GM19239 (cell line): Measurements from ENCODE around the gene H2AZ2.
"Not testable (repeated sequence)": the region's sequence is repeated elsewhere in the genome, so short reads cannot be mapped to it uniquely, and the experiment has no call there.

Experiments used
- DNase-seq: peaks from one replicate; pipeline ENCODE4 v3.0.0; 2011; ENCODE audit warnings: low spot score; ENCODE audit not compliant: insufficient read length
- FAIRE-seq: peaks from 2 replicates; lab custom pipeline; 2011; peaks lifted over from hg19 to GRCh38; lab: Jason Lieb, UNC

Gene H2AZ2

DNA sequence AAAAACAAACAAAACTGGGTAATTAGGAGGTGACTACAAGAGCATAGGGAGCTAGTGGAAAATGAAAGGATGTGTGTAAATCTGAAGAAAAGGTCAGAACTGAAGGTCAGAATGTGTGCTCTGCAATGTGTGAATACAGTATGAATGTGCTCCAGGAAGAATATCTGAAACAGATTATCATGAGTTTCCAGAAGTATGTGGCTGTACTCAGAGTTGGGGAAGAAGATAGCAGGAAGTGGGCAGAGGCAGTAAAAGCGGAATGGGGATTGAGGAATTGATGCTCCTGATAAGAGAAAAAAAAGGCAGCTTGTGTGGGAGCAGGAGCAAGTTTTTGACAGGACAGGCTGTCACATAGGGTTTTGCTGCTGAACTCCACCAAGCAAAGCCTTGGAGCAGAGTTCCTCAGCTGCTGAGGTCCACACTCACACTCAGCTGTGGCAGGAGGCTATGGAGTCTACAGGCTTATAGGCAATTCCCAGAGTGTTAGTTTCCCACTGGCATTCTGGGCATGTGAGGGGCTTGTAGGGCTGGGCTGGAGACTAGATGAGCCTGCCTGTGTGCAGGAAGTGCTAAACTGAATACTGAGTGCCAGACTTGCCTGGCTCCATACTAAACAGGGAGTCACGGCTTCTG is 22.9 kb downstream of the H2AZ2 start:
- no peak for FAIRE-seq

DNA sequence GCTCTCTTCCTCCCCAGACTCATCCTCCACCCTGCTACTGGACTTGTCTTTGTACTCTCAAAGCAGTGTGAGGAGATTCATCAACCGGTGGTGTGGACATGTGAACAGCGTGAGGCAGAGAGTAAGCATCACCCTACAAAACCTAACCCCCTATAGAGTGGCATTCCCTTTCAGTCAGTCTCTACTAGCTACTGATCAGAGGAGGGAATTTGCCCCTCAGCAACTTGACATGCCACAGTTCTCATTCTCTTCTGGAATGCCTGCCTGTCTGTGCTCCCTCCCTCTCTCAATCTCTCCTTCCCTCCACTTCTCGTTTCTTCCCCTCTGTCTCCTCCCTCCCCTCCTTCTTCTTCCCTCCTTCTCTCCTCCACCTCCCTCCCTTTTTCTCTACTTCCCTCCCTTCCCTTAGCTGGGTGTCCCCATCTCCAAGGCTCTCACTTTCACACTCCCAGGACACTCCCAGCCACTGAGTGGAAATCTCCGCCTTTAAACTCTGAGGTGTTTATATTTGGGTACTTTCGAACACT is 24.6 kb downstream of the H2AZ2 start:
- DNase-seq = no peak
- no peak for FAIRE-seq

More for the DNA sequence above, 22.9 kb downstream of the H2AZ2 start:
- DNase-seq = no peak

DNA sequence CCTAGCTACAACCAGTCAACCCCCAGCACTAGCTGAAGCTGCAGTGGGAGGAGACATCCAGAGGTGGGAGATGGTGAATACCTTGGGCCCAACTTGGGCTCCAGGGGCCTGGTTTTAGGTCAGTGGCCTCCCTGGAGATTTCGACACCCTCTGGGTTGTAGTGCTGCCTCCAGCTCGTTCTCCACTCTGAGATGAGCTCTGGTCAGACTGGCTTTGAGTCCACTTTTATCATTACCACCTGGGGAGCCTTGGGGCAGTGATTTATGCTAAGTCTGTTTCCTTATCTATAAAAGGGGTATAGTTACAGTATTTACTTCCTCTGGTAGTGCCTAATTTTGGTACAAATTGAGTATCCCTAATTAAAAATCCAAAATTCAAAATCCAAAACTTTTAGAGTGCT is 28.6 kb downstream of the H2AZ2 start:
- FAIRE-seq = no peak
- DNase-seq = no peak

DNA sequence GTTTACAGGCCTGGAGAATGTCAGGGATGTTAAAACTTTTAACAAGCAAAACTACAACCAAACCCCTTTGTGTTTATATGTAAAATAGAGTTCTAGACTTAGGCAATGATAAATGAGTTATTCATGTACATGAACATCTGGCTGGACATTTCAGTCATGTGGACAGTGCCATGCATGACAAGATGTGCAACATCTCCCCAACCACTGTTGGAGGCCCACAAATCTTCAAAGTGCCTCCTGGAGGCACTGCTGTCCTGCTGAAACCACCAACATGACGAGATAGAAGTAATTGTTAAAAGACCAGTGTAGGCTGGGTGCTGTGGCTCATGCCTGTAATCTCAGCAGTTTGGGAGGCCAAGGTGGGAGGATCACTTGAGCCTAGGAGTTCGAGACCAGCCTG is 33.0 kb downstream of the H2AZ2 start:
- no peak for FAIRE-seq
- DNase-seq = no peak

DNA sequence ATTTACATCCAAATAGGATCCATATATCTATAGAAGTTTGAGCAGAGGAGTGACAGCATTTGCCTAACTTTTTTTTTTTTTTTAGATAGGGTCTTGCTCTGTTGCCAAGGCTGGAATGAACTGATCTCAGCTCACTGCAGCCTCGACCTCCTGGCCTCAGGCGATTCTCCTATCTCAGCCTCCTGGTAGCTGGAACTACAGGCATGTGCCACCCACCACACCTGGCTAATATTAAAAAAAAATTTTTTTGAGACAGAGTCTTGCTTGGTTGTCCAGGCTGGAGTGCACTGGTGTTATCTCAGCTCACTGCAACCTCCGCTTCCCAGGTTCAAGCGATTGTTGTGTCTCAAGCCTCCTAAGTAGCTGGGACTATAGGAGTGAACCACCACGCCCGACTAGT is 36.3 kb downstream of the H2AZ2 start:
- DNase-seq (no peak), FAIRE-seq (no peak)

DNA sequence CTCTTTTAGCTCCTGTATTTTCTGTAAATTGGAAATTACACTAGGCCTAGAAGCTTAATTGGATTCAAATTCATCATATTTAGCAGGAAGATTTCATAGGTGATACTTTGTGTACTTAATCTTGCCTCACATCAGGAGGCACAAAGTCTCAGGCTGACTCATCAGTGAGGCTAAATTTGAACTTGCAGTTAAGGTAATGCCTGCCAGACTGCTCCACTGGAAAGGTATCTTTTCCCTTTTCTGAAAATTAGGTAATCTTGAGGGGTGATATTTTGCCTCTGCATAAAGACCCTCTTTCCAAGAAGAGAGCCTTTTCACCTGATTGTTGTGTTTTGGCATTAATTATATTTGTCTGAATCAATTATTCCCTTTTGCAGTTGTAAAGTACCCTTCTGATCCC is 36.8 kb downstream of the H2AZ2 start:
- FAIRE-seq (no peak), DNase-seq (no peak)

DNA sequence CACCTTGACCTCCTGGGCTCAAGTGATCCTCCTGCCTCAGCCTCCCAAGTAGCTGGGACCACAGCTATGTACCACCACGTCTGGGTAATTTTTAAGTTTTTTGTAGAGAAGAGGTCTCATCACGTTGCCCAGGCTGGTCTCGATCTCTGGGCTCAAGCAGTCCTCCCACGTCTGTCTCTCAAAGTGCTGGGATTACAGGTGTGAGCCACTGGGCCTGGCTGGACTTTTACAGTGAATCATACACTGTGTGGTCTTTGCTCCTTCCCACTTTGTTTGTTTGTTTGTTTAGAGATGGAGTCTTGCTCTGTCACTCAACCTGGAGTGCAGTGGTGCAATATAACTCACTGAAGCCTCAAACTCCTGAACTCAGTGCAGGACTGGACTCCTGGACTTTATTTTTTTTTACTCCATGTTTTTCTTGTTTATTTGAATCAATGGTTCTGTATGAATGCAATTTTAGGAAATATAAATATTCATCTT is 38.9 kb downstream of the H2AZ2 start:
- FAIRE-seq (no peak), DNase-seq (no peak)

DNA sequence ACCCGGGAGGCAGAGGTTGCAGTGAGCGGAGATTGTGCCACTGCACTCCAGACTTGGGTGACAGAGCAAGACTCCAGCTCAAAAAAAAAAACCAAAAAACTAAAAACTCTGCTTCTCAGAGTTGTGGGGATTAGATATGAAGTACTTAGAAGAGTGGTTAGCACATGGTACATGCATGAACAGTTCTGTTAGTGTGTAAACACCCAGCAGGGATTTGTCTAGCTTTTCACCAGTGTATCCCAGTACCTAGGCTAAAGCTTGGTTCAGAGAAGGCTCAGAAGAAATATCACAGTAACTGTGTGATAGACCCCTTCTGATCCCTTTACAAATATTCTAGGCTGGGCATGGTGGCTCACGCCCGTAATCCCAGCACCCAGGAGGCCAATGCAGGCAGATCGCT is 41.9 kb downstream of the H2AZ2 start:
- DNase-seq = no peak
- no peak for FAIRE-seq

DNA sequence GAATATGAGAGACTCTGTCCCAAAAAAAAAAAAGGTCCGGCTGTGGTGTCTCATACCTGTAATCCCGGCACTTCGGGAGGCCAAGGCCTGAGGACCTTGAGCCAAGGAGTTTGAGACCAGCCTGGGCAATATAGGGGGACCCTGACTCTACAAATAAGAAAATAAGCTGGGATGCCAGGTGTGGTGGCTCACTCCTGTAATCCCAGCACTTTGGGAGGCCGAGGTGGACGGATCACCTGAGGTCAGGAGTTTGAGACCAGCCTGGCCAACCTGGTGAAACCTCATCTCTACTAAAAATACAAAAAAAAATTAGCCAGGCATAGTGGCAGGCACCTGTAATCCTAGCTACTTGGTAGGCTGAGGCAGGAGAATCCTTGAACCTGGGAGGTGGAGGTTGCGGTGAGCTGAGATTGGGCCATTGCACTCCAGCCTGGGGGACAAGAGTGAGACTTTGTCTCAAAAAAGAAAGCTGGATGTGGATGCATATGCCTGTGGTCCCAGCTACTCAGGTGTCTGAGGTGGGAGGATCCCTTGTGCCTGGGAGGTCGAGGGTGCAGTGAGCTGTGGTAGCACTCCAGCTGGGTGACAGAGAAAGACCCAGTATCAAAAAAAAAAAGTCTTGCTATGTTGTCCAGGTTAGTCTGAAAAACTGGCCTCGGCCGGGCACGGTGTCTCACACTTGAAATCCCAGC is 43.9 kb downstream of the H2AZ2 start:
- FAIRE-seq, DNase-seq: not testable (repeated sequence)

DNA sequence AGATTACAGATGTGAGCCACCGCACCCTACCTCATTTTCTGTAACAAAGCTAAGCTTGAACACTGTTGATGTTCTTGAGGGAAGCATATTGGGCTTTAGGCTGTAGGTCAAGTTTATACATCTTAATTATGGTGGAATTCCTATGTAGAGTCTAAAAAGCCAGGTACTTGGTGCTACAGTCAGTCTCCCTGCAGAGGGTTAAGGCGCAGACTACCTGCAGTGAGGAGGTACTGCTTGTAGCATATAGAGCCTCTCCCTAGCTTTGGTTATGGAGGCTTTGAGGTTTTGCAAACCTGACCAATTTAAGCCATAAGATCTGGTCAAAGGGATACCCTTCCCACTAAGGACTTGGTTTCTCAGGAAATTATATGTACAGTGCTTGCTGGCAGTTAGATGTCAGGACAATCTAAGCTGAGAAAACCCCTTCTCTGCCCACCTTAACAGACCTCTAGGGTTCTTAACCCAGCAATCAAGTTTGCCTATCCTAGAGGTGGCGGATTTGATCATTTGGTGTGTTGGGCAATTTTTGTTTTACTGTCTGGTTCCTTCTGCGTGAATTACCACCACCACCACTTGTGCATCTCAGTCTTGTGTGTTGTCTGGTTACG is 45.4 kb downstream of the H2AZ2 start:
- peak; percentile 21 for FAIRE-seq

DNA sequence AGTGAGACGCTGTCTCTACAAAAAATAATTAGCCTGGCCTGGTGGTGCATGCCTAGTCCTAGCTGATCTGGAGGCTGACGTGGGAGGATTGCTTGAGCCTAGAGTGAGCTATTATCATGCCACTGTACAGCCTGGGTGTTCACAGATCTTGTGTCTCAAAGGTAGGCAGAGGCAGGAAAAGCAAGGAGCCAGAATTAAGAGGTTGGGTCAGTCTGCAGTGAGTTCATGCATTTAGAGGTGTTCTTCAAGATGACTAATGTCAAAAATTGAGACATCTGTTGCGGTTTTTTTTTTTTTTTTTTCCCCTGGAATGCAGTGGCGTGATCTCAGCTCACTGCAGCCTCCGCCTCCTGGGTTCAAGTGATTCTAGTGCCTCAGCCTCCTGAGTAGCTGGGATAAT is 46.0 kb downstream of the H2AZ2 start:
- FAIRE-seq = no peak
- no peak for DNase-seq

More for the DNA sequence above, 45.4 kb downstream of the H2AZ2 start:
- no peak for DNase-seq

DNA sequence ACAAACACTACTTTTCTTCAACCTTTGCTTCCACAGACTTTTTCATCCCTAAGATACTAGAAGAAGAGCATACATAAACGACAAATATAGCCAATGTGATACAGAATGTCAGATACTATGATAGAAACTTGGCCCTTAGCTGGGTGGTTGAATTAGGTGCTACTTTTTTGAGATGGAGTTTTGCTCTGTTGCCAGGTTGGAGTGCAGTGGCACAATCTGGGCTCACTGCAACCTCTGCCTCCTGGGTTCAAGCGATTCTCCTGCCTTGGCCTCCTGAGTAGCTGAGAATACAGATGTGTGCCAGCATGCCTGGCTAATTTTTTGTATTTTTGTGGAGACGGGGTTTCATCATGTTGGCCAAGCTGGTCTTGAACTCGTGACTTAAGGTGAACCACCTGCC is 47.9 kb downstream of the H2AZ2 start:
- DNase-seq = no peak
- FAIRE-seq = no peak

DNA sequence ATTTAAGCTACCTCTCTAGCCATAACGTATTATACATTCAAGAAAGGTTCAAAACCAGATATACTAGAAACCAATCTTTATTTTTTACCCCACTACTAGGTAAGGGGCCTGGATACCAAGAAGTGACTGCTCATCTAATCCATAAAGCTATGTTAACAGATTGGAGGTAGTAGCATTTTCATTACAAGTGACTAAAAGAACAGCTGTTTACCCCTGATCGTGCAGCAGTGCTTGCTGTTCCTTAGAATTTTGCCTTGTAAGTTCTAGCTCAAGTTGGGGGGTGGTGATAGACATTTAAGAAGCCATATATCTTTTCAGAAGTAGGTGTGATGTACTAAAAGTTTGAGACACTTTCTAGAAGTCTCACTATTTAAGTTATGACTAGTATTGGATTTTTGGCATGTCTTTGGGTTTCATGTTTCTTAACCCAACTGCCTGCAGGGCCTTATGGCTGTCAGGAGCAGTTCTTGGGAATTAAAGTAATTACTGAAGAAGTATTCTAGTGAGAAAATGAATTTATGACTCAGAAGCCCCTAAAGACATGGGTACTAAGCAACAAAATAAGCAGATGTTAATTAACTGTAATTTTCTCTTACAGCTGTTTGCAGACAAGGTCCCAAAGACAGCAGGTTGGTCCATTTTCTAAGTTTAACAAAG is 49.1 kb downstream of the H2AZ2 start:
- DNase-seq = no peak
- no peak for FAIRE-seq

DNA sequence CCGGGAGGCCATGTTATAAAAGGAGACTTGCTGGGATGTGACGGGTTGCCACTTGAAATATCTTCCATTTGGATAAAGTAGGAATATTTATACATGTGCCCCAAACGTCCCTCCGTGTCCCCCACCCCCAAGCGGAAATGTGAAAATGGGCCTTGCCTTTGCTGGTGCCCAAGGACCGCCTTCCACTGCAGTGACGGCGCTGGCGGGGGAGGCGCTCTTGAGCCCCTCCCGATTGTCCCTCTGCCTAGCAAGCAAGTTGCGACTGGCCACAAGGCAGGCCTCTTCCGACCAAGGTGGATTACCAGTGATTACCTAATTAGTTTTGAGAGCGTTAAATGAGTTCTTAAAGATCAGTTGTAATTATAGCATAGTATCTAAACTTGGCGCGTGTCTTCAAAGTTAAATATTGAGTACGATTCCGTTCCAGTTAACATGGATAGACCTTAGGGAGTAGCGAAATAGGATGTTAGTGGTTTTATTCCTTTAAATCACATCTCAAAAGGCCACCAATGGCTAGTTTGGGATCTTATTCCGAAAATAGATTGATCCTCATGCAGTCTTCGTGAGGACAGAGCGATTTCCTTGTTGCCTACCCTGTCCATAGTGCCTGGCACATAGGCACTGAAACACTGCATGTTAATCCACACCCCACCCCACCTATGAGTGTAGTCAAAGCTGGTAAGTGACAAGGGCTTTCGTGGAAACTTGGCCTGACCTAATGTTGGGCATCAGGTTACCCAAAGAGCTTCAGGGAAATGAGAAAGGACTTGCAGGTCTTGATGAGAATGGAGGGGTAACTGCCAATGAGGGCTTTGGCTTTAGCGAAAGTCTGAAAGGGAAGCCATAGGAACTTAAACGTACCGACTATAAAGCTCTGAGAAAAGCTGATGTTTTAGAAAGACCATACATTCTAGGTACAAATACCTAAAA is 50.3 kb downstream of the H2AZ2 start:
- FAIRE-seq = peak; percentile 57
- DNase-seq = peak; percentile 59

DNA sequence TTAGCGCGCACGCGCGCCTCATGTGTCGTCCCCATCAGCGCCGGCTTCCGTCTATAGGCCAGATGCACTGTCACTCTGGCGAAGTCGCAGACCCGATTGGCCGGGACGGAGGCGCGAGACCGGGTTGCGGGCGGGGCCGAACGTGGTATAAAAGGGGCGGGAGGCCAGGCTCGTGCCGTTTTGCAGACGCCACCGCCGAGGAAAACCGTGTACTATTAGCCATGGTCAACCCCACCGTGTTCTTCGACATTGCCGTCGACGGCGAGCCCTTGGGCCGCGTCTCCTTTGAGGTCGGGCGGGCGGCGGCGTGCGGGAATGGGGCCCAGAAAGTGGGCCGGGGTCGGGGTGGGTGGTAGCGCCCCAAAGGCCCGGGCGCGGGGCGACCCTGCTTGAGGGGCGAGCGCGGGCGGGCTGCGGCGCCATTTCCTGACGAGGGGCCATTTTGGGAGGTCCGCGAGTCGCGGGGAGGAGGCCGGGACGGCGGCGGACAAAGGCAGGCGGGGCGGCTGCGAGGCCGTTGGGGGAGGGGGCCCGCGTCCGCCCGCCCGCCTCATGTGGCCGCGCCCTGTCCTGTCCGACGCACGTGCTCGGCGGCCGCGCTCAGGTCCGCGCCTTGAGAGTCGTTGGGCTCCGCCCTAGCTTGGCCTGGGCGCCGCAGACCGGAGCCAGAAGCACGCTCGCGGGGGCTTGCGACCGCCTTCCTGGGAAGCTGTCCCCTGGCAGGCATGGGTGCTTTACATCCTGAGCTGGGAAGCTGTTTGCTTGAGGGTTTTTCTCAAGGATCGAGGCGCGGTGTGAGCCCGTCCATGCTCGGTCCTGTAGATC is 51.2 kb downstream of the H2AZ2 start, which contains the start of gene PPIA:
Gene PPIA, plus strand, starts transcription at position 178 of the 825 bp plus-strand sequence. Its CDS starts 44 bp downstream, at position 222.
- FAIRE-seq = peak; percentile 85

DNA sequence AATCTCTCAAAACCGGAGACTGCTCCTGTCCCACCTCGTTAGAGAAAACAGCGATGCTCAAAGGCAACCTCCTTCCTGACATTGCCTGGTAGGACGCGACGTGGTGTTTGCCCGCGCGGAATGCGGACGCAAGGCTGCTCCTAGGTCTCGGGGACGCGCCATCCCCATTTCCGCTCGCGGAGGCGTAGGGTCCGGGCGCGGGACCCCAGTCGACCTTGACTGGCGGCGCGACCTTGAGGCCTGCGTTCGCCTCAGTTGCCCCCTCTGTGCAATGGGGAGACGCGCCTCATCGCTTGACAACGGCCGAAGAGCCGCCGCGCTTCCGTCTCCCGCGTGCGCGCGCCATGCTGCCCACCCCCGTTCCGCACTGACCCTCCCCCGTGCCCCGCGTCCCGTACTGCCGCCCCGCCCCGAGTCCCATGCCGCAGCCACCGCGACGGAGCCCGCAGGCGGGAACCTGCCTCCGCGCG is 51.8 kb downstream of the H2AZ2 start:
- peak; percentile 41 for DNase-seq
- FAIRE-seq = no peak

More for the DNA sequence above, 51.2 kb downstream of the H2AZ2 start, which contains the start of gene PPIA:
- peak; percentile 96 for DNase-seq

DNA sequence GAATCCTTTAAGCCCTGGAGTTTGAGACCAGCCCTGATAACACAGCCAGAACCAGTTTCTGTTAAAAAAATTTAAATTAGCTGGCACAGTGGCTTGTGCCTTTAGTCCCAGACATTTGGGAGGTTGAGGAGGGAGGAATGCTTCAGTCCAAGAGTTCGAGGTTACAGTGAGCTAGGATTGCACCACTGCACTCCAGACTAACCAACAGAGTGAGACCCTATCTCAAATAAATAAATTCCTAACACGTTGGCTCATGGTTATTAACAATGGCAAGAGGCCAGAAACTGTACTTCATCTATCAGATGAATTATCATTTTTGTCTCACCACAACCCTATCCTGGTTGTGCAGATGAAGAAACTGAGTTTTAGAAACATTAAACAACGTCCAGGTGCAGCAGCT is 53.6 kb downstream of the H2AZ2 start:
- FAIRE-seq (no peak), DNase-seq (no peak)

DNA sequence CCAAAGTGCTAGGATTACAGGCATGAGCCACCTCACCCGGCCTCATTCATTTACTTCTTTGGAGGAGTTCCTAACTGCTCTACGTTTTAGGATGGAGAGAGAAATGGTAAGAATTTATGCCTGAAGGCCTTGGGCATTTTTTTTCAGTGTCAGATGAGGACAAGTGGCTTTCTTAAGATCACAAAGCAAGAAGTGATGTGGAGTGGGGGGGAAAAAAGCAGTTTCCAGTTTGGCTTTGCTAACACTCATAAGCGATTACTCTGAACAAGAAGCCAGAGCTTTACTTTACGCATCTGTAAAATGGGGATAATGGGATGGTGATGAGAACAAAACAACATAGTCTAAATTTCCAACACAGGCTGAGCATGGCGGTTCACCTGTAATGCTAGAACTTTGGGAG is 54.0 kb downstream of the H2AZ2 start:
- FAIRE-seq (no peak), DNase-seq (no peak)
